ENCODE data around the gene AMPD3.

Gene AMPD3

GRCh38 chr11:10540915-10541560 is 86.0 kb downstream of the AMPD3 start, which contains the start of gene RNF141:
Gene RNF141 (minus strand): TSS chr11:10541187. CDS start chr11:10534158, 7,029 bp downstream.
- DNase-seq (ENCODE audit: low spot score), result peak; percentile 95

- DNase-seq (ENCODE audit: low spot score), result no peak
These were observed 86.5 kb downstream of the AMPD3 start for GRCh38 chr11:10541561-10541930.

- no peak for DNase-seq (ENCODE audit: low spot score)
These were observed 87.7 kb downstream of the AMPD3 start for GRCh38 chr11:10542776-10543175.

- DNase-seq (ENCODE audit: low spot score), result no peak
These were observed 88.7 kb downstream of the AMPD3 start for GRCh38 chr11:10543782-10544181.

GRCh38 chr11:10544491-10545465 is 89.7 kb downstream of the AMPD3 start:
- DNase-seq (ENCODE audit: low spot score), result peak; percentile 74

GRCh38 chr11:10550503-10551289 is 95.6 kb downstream of the AMPD3 start:
- no peak for DNase-seq (ENCODE audit: low spot score)

- DNase-seq (ENCODE audit: low spot score), result no peak
These were observed 96.2 kb downstream of the AMPD3 start for GRCh38 chr11:10551290-10551592.

- no peak for DNase-seq (ENCODE audit: low spot score)
These were observed 96.8 kb downstream of the AMPD3 start for GRCh38 chr11:10551845-10552352.

- DNase-seq (ENCODE audit: low spot score), result no peak
These were observed 101.5 kb downstream of the AMPD3 start for GRCh38 chr11:10556590-10556989.
